Osteocyte (in vitro differentiated cells): ENCODE results near the gene CDH13. TPM values are rescaled to one million over a fixed set of nuclear protein-coding genes. Genes with fewer than 3 reads are reported as not detected.

Experiments used
- DNase-seq: peaks from one replicate; pipeline ENCODE4 v3.0.0; 2021; ENCODE audit warnings: mixed read lengths; ENCODE audit not compliant: unreplicated experiment; ENCODE audit errors: extremely low spot score
- H3K27ac Mint-ChIP-seq: one replicate; pipeline ENCODE4 v1.8.0; 2021; ENCODE audit warnings: mild to moderate bottlenecking, mixed read lengths; ENCODE audit not compliant: unreplicated experiment
- H3K27me3 Mint-ChIP-seq: one replicate; pipeline ENCODE4 v1.8.0; 2021; ENCODE audit warnings: mixed read lengths; ENCODE audit not compliant: unreplicated experiment
- H3K36me3 Mint-ChIP-seq: one replicate; pipeline ENCODE4 v1.8.0; 2021; ENCODE audit warnings: mixed read lengths; ENCODE audit not compliant: unreplicated experiment
- H3K4me1 Mint-ChIP-seq: one replicate; pipeline ENCODE4 v1.8.0; 2021; ENCODE audit warnings: mixed read lengths; ENCODE audit not compliant: unreplicated experiment
- H3K4me3 Mint-ChIP-seq: one replicate; pipeline ENCODE4 v1.8.0; 2021; ENCODE audit warnings: mild to moderate bottlenecking, moderate library complexity, mixed read lengths; ENCODE audit not compliant: unreplicated experiment
- H3K9me3 Mint-ChIP-seq: one replicate; pipeline ENCODE4 v1.8.0; 2021; ENCODE audit warnings: mixed read lengths; ENCODE audit not compliant: unreplicated experiment
- CTCF ChIP-seq: fragments of 200-600 bp; sonication (generic); IDR thresholded peaks from 2 replicates; pipeline ENCODE4 v1.5.0; 2021; ENCODE audit warnings: antibody characterized with exemption, mild to moderate bottlenecking, moderate library complexity
- total RNA-seq: library from RNA; stranded (reverse); gene quantifications from 2 replicates; pipeline ENCODE4 v1.2.1, GENCODE V29; 2021

CDH13 gene
- total RNA-seq, 1 donor from 2014 or later = 27.0 TPM

GRCh38 chr16:83138512-83138911, 511.7 kb downstream of the CDH13 start:
- DNase-seq = no peak
- no peaks in the 10 kb centered on the region for H3K27me3 Mint-ChIP-seq
- TF ChIP-seq CTCF = no peak
- H3K9me3 Mint-ChIP-seq = no peaks in the 10 kb centered on the region
- H3K27ac Mint-ChIP-seq = no peak overlapping the region
- no peaks in the 10 kb centered on the region for H3K36me3 Mint-ChIP-seq
- H3K4me3 Mint-ChIP-seq = no peak overlapping the region
- H3K4me1 Mint-ChIP-seq = peaks cover 27% of the 10 kb centered on the region

GRCh38 chr16:83138976-83139690, 512.4 kb downstream of the CDH13 start:
- Mint-ChIP-seq H3K4me1 (peaks cover 33% of the 10 kb centered on the region), H3K27me3 (no peaks in the 10 kb centered on the region), H3K4me3 (no peak overlapping the region), H3K27ac (no peak overlapping the region), H3K9me3 (no peaks in the 10 kb centered on the region), H3K36me3 (no peaks in the 10 kb centered on the region)
- TF ChIP-seq CTCF = no peak
- no peak for DNase-seq

- Mint-ChIP-seq H3K36me3 (no peaks in the 10 kb centered on the region), H3K27ac (no peak overlapping the region), H3K27me3 (no peaks in the 10 kb centered on the region), H3K4me1 (peaks cover 13% of the 10 kb centered on the region), H3K4me3 (no peak overlapping the region), H3K9me3 (no peaks in the 10 kb centered on the region)
- DNase-seq = no peak
- no peak for TF ChIP-seq CTCF
These were observed 517.0 kb downstream of the CDH13 start for GRCh38 chr16:83143788-83144187.

- no peak for DNase-seq
- no peak overlapping the region for H3K27ac Mint-ChIP-seq
- H3K36me3 Mint-ChIP-seq = no peaks in the 10 kb centered on the region
- H3K4me1 Mint-ChIP-seq = peaks cover 8% of the 10 kb centered on the region
- H3K4me3 Mint-ChIP-seq = no peak overlapping the region
- no peaks in the 10 kb centered on the region for H3K9me3 Mint-ChIP-seq
- TF ChIP-seq CTCF = no peak
- no peaks in the 10 kb centered on the region for H3K27me3 Mint-ChIP-seq
These were observed 518.5 kb downstream of the CDH13 start for GRCh38 chr16:83145297-83145696.

GRCh38 chr16:83147244-83147643, 520.5 kb downstream of the CDH13 start:
- DNase-seq = no peak
- Mint-ChIP-seq H3K27me3 (no peaks in the 10 kb centered on the region), H3K27ac (no peak overlapping the region), H3K4me1 (peaks cover 8% of the 10 kb centered on the region), H3K9me3 (no peaks in the 10 kb centered on the region), H3K36me3 (no peaks in the 10 kb centered on the region), H3K4me3 (no peak overlapping the region)
- no peak for TF ChIP-seq CTCF
